NAMALWA (cell line): ENCODE results near the gene MLLT1.

Source experiments
- DNase-seq: peaks from one replicate; pipeline ENCODE4 v3.0.0-alpha.2; 2015; ENCODE audit warnings: low spot score

MLLT1 gene

GRCh38 chr19:6209680-6210079 is 70.1 kb downstream of the MLLT1 start:
- DNase-seq, result no peak

- no peak for DNase-seq
Measured at GRCh38 chr19:6209233-6209632, 70.5 kb downstream of the MLLT1 start.

GRCh38 chr19:6204866-6205723 is 74.7 kb downstream of the MLLT1 start:
- no peak for DNase-seq

GRCh38 chr19:6204212-6204611 is 75.6 kb downstream of the MLLT1 start:
- no peak for DNase-seq

- DNase-seq, result peak; percentile 99
Measured at GRCh38 chr19:6199240-6199994, 80.4 kb downstream of the MLLT1 start.

- no peak for DNase-seq
Measured at GRCh38 chr19:6198896-6199239, 80.9 kb downstream of the MLLT1 start.

GRCh38 chr19:6196361-6196760 is 83.4 kb downstream of the MLLT1 start:
- DNase-seq, result no peak

GRCh38 chr19:6188811-6189210 is 91.0 kb downstream of the MLLT1 start:
- no peak for DNase-seq

- no peak for DNase-seq
Measured at GRCh38 chr19:6187374-6187773, 92.4 kb downstream of the MLLT1 start.

GRCh38 chr19:6185835-6186834 is 93.6 kb downstream of the MLLT1 start:
- DNase-seq, result no peak

- DNase-seq, result no peak
Measured at GRCh38 chr19:6185093-6185834, 94.5 kb downstream of the MLLT1 start.

- DNase-seq, result no peak
Measured at GRCh38 chr19:6181119-6181518, 98.7 kb downstream of the MLLT1 start.

GRCh38 chr19:6173190-6173589 is 106.6 kb downstream of the MLLT1 start:
- no peak for DNase-seq

- DNase-seq, result no peak
Measured at GRCh38 chr19:6172074-6172863, 107.5 kb downstream of the MLLT1 start.

- no peak for DNase-seq
Measured at GRCh38 chr19:6167115-6167514, 112.7 kb downstream of the MLLT1 start.

GRCh38 chr19:6164906-6165531 is 114.8 kb downstream of the MLLT1 start:
- peak; percentile 27 for DNase-seq

GRCh38 chr19:6161271-6161850 is 118.4 kb downstream of the MLLT1 start:
- peak; percentile 99 for DNase-seq
